H54 (cell line): ENCODE data around the gene NEDD4L.

Experiments used
- DNase-seq: peaks from one replicate; pipeline ENCODE4 v3.0.0; 2011; ENCODE audit warnings: low spot score, mixed read lengths; ENCODE audit not compliant: insufficient read length
- FAIRE-seq: peaks from 3 replicates; lab custom pipeline; 2011; peaks lifted over from hg19 to GRCh38; lab: Jason Lieb, UNC
- POLR2A ChIP-seq: IDR thresholded peaks from 2 replicates; pipeline ENCODE4 v1.6.1; 2011; ENCODE audit warnings: low read depth, mild to moderate bottlenecking, low read length

The NEDD4L gene

DNA sequence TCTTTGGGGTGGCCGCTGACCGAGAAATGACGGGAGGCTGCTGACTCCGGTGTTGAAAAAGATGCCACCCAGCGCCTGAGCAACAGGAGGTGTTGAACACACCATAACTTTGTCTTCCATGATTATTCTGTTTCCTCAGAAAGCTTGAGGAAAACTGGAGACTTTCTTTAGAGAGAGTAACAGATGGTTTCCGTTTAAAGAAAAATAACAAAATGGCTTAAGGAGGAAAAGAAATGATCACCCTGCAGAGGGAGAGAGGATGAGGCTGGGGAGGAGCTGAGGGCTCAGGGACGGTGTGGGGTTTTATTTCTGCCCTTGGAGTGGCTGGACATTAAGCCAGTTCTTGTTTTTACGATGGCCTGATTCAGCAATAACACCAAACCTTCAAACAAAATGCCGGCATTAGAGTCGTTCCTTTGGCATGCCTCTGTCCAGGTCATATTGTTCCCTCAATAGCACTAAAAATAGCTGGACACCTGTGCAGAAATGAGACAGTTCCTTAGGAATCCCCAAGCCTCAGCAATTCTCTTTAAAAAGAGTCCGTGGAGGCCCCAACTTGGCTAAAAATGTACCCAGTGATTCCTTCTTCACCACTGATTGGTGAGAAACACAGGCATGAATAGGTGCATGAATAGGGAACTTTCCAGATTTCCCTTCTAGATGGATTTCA lies 402.5 kb downstream of the NEDD4L start:
- no peak for TF ChIP-seq POLR2A
- no peak for DNase-seq
- no peak for FAIRE-seq

DNA sequence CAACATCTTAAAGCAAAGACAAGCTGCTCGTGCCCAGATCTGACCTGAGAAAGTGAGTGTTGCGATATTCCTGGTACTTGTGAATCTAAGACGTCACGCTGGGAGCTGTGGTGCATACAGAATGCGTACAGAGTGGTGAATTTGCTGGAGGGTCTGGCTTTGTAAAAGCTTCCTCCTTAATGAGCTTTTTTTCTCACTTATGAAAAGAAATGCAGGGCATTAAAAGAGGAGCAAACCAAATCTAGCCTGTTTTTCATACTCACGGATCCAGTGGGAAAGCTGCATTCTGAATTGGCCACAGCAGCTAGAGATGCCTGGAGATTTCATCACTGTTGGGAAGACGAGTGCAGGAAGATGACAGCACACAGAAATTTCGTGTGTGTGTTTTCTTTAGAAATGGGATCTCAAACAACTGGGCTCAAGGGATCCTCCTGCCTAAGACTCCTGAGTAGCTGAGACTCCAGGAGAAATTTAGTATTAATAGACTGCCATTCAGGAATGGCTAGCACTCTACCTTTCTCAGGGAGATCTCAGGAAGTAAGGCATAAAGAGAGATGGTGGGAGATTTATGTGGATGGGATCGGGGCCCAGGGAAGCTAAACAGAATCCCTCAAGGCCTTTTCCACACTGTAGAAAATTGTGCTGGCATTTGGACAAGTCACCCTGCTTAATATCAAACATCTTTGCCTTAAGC lies 403.5 kb downstream of the NEDD4L start:
- no peak for FAIRE-seq
- DNase-seq, result no peak
- TF ChIP-seq POLR2A, result no peak

DNA sequence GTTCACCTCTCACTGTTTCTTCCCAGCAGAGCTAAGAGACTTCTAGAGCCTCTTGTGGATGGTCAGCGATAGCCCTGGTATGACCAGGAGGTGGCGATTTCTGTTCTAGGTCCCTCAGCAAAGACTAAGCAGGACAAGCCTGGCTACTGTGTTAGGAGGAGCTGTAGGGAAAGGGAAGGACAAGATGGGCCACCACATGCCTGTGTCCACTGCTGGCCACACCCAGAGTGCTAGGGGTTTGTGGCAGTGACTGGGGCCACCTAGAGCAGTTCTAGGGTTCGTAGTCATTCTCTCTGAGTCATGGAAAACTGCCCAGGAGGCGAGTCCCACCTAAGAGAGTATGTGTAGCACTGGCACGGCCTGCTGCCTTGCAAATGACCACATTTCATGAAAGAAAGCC lies 405.4 kb downstream of the NEDD4L start:
- DNase-seq, result peak; percentile 17
- no peak for FAIRE-seq
- TF ChIP-seq POLR2A, result no peak
